ENCODE data around the gene MMP15. TPM values are rescaled to one million over a fixed set of nuclear protein-coding genes. Genes with fewer than 3 reads are reported as not detected.
"Not testable (repeated sequence)": the region's sequence is repeated elsewhere in the genome, so short reads cannot be mapped to it uniquely, and the experiment has no call there.

MMP15 gene
- total RNA-seq, 2 experiments from 2014 or later: 0.19 to 0.43 TPM

- H3K4me3 Mint-ChIP-seq: no peak overlapping the region
- CTCF ChIA-PET: interaction anchor here (0.5 kb wide), 1 partner anchor 355 kb away, joined by 3 read pairs; no protein-coding TSS in a partner anchor
Observed at GRCh38 chr16:58002936-58003335, 22.6 kb upstream of the MMP15 start.

GRCh38 chr16:58004736-58005135 lies 20.8 kb upstream of the MMP15 start:
- CTCF ChIA-PET: interaction anchor here (0.6 to 1.4 kb wide), 2 partner anchors 9 to 526 kb away, joined by 3 to 4 read pairs; no protein-coding TSS in a partner anchor
- not testable (repeated sequence) for ATAC-seq; H3K9me3 Mint-ChIP-seq (ENCODE audit: low read depth); H3K27me3 Mint-ChIP-seq; H3K4me3 Mint-ChIP-seq; H3K27ac Mint-ChIP-seq; DNase-seq
- Mint-ChIP-seq H3K4me1 (peaks cover 19% of the 10 kb centered on the region), H3K36me3 (ENCODE audit: low read depth) (peaks cover 19% of the 10 kb centered on the region)
- POLR2A ChIA-PET: interaction anchor here (0.7 kb wide), 1 partner anchor 9 kb away, joined by 4 read pairs; no protein-coding TSS in a partner anchor
- intact Hi-C loops (cut with DNase I, micrococcal nuclease): loop anchor here (1.0 to 5.0 kb wide), 5 partner anchors 105 to 1647 kb away; partner anchors contain the start of genes CCDC102A (in 1 of the 2), CIAPIN1 (in 1 of the 2) and COQ9 (in 1 of the 2)

More at GRCh38 chr16:58002936-58003335, 22.6 kb upstream of the MMP15 start:
- POLR2A ChIA-PET: no interaction called here
- H3K36me3 Mint-ChIP-seq (ENCODE audit: low read depth): peaks cover 17% of the 10 kb centered on the region
- H3K9me3 Mint-ChIP-seq (ENCODE audit: low read depth): no peaks in the 10 kb centered on the region
- H3K27me3 Mint-ChIP-seq: no peaks in the 10 kb centered on the region
- no peak overlapping the region for H3K27ac Mint-ChIP-seq
- peaks cover 34% of the 10 kb centered on the region for H3K4me1 Mint-ChIP-seq
- intact Hi-C loops (cut with DNase I, micrococcal nuclease): loop anchor here in 1 of 2 experiments (5.0 kb wide), 4 partner anchors 411 to 1646 kb away; partner anchors contain the start of genes CCDC102A, CIAPIN1 and COQ9
- ATAC-seq: no peak
- no peak for DNase-seq

GRCh38 chr16:58009856-58010416 lies 15.6 kb upstream of the MMP15 start:
- POLR2A ChIA-PET: no interaction called here
- peaks cover 34% of the 10 kb centered on the region for H3K36me3 Mint-ChIP-seq (ENCODE audit: low read depth)
- no peak overlapping the region for H3K27ac Mint-ChIP-seq
- CTCF ChIA-PET: interaction anchor here (1.1 kb wide), 2 partner anchors 10 kb away, joined by 3 to 4 read pairs; partner anchors contain the start of gene ZNF319
- no peak for DNase-seq
- H3K27me3 Mint-ChIP-seq: no peaks in the 10 kb centered on the region
- H3K4me3 Mint-ChIP-seq: no peak overlapping the region
- no peaks in the 10 kb centered on the region for H3K9me3 Mint-ChIP-seq (ENCODE audit: low read depth)
- peaks cover under 1% of the 10 kb centered on the region for H3K4me1 Mint-ChIP-seq
- ATAC-seq: no peak
- intact Hi-C loops (cut with DNase I, micrococcal nuclease): no loop called here

- intact Hi-C loops (cut with DNase I, micrococcal nuclease): no loop called here
- no peaks in the 10 kb centered on the region for H3K4me1 Mint-ChIP-seq
- H3K9me3 Mint-ChIP-seq (ENCODE audit: low read depth): no peaks in the 10 kb centered on the region
- H3K36me3 Mint-ChIP-seq (ENCODE audit: low read depth): peaks cover 33% of the 10 kb centered on the region
- no peak overlapping the region for H3K4me3 Mint-ChIP-seq
- no peak overlapping the region for H3K27ac Mint-ChIP-seq
- POLR2A ChIA-PET: no interaction called here
- CTCF ChIA-PET: interaction anchor here (0.9 to 1.1 kb wide), 3 partner anchors 9 to 15 kb away, joined by 3 to 4 read pairs (median 3); partner anchors contain the start of gene ZNF319
- ATAC-seq (no peak), DNase-seq (no peak)
- no peaks in the 10 kb centered on the region for H3K27me3 Mint-ChIP-seq
Observed at GRCh38 chr16:58010886-58011285, 14.7 kb upstream of the MMP15 start.

DNA sequence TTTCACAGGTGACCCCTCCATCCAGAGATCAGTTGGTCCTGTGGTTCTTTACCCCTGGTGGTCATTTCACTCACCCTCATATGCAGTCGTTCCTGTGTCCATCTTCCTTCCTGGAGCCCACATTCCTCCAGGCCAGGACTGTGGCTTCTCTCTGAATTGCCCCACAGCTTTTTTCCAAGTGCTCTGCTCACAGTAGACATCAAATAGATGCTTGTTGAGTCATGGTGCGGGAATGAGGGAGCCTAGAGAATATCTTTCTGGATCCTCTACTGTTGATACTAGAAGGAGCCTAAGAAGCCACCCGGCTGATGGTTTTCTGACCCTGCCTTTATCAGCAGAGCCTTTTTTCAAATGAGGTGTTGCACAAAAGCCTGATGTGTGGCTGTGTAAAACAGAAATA lies 13.9 kb upstream of the MMP15 start:
- H3K4me3 Mint-ChIP-seq: no peak overlapping the region
- no peak overlapping the region for H3K27ac Mint-ChIP-seq
- H3K4me1 Mint-ChIP-seq: no peaks in the 10 kb centered on the region
- ATAC-seq: no peak
- intact Hi-C loops (cut with DNase I, micrococcal nuclease): no loop called here
- ChIA-PET CTCF (no interaction called here), POLR2A (no interaction called here)
- H3K36me3 Mint-ChIP-seq (ENCODE audit: low read depth): peaks cover 26% of the 10 kb centered on the region
- no peak for DNase-seq
- no peaks in the 10 kb centered on the region for H3K27me3 Mint-ChIP-seq
- H3K9me3 Mint-ChIP-seq (ENCODE audit: low read depth): no peaks in the 10 kb centered on the region

- ChIA-PET CTCF (no interaction called here), POLR2A (no interaction called here)
- Mint-ChIP-seq H3K27ac (no peak overlapping the region), H3K4me3 (no peak overlapping the region), H3K4me1 (no peaks in the 10 kb centered on the region), H3K9me3 (ENCODE audit: low read depth) (no peaks in the 10 kb centered on the region), H3K27me3 (no peaks in the 10 kb centered on the region), H3K36me3 (ENCODE audit: low read depth) (peaks cover 21% of the 10 kb centered on the region)
- intact Hi-C loops (cut with DNase I, micrococcal nuclease): no loop called here
- DNase-seq (no peak), ATAC-seq (no peak)
Observed at GRCh38 chr16:58012481-58012880, 13.1 kb upstream of the MMP15 start.

GRCh38 chr16:58013201-58013956 lies 12.2 kb upstream of the MMP15 start:
- ATAC-seq (no peak), DNase-seq (no peak)
- POLR2A ChIA-PET: interaction anchor here (0.6 kb wide), 1 partner anchor 9 kb away, joined by 4 read pairs; no protein-coding TSS in a partner anchor
- H3K27me3 Mint-ChIP-seq: no peaks in the 10 kb centered on the region
- no peaks in the 10 kb centered on the region for H3K4me1 Mint-ChIP-seq
- CTCF ChIA-PET: interaction anchor here (0.7 to 0.8 kb wide), 2 partner anchors 114 to 132 kb away, joined by 3 read pairs; no protein-coding TSS in a partner anchor
- H3K36me3 Mint-ChIP-seq (ENCODE audit: low read depth): peaks cover 18% of the 10 kb centered on the region
- H3K9me3 Mint-ChIP-seq (ENCODE audit: low read depth): no peaks in the 10 kb centered on the region
- no peak overlapping the region for H3K27ac Mint-ChIP-seq
- H3K4me3 Mint-ChIP-seq: no peak overlapping the region
- intact Hi-C loops (cut with DNase I, micrococcal nuclease): no loop called here

DNA sequence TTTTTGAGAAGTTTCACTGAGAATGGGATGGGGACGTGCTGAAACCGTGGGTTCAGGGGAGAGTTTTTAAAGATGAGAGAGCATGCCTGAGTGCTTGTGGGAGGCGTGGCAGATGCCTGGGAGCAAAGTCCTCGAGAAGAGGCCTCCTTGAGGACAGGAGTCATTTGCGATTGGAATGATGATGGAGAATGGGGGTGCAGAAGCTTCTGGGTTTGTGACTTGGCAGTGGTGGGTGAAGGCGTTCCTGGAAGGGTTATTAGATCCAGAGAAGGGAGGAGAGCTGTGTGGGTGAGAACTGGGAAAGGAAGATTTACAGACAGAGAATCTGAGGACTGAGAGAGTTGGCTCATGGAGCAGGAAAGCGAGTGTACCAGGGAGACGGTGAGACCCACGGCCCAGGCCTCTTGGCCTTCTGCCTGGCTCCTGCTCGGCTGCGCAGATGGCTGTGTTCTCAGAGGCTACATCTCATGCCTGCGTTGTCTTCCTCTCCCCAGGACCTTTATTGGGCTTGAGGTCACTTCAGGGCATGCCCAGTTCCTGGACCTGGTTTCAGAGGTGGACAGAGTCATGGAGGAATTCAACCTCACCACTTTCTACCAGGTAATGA lies 8.6 kb upstream of the MMP15 start:
- Mint-ChIP-seq H3K27me3 (no peaks in the 10 kb centered on the region), H3K27ac (no peak overlapping the region), H3K36me3 (ENCODE audit: low read depth) (peaks cover 3% of the 10 kb centered on the region), H3K4me1 (peaks cover 6% of the 10 kb centered on the region), H3K4me3 (no peak overlapping the region), H3K9me3 (ENCODE audit: low read depth) (no peaks in the 10 kb centered on the region)
- no peak for DNase-seq
- ATAC-seq: no peak
- intact Hi-C loops (cut with DNase I, micrococcal nuclease): no loop called here
- CTCF ChIA-PET: no interaction called here
- POLR2A ChIA-PET: interaction anchor here (0.6 kb wide), 1 partner anchor 11 kb away, joined by 3 read pairs; no protein-coding TSS in a partner anchor

DNA sequence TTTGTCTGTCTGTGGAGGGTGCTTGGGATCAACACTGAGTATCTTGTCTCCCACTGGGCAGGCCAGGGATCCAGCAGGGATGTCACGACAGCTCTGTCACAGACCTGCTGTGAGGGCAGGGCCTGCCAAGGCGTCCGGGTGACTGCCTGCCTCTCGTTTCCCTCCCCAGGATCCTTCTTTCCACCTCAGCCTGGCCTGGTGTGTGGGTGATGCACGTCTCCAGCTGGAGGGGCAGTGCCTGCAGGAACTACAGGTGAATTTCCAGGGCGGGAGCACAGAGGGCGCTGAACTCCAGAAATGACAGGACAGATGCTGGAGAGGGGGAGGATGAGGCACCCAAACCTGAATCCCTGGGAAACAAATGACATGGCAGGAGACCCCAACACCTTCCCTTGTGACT lies 6.8 kb upstream of the MMP15 start:
- H3K4me1 Mint-ChIP-seq: peaks cover 6% of the 10 kb centered on the region
- no peak overlapping the region for H3K27ac Mint-ChIP-seq
- CTCF ChIA-PET: interaction anchor here (1.1 kb wide), 1 partner anchor 108 kb away, joined by 3 read pairs; no protein-coding TSS in a partner anchor
- H3K9me3 Mint-ChIP-seq (ENCODE audit: low read depth): no peaks in the 10 kb centered on the region
- ATAC-seq: no peak
- no peaks in the 10 kb centered on the region for H3K27me3 Mint-ChIP-seq
- intact Hi-C loops (cut with DNase I, micrococcal nuclease): no loop called here
- DNase-seq: no peak
- POLR2A ChIA-PET: no interaction called here
- no peak overlapping the region for H3K4me3 Mint-ChIP-seq
- peaks cover 3% of the 10 kb centered on the region for H3K36me3 Mint-ChIP-seq (ENCODE audit: low read depth)

GRCh38 chr16:58019866-58020538 lies 5.6 kb upstream of the MMP15 start:
- Mint-ChIP-seq H3K27me3 (peaks cover 3% of the 10 kb centered on the region), H3K9me3 (ENCODE audit: low read depth) (no peaks in the 10 kb centered on the region), H3K4me3 (no peak overlapping the region), H3K4me1 (peaks cover 12% of the 10 kb centered on the region), H3K36me3 (ENCODE audit: low read depth) (peaks cover 3% of the 10 kb centered on the region), H3K27ac (no peak overlapping the region)
- intact Hi-C loops (cut with DNase I, micrococcal nuclease): loop anchor here (1.0 to 10.0 kb wide), 6 partner anchors 106 to 375 kb away; partner anchors contain the start of genes CSNK2A2 (in 2 of the 2) and GINS3 (in 1 of the 2)
- ChIA-PET POLR2A (no interaction called here), CTCF (interaction anchor here (0.6 to 1.1 kb wide), 4 partner anchors 9 to 107 kb away, joined by 3 to 4 read pairs (median 3); no protein-coding TSS in a partner anchor)
- ATAC-seq (no peak), DNase-seq (no peak)

All from activated CD4-positive, alpha-beta T cell treated with anti-CD3 and anti-CD28 coated beads for 36 hours (primary cell).